ENCODE data around the gene NFATC2.

DNA sequence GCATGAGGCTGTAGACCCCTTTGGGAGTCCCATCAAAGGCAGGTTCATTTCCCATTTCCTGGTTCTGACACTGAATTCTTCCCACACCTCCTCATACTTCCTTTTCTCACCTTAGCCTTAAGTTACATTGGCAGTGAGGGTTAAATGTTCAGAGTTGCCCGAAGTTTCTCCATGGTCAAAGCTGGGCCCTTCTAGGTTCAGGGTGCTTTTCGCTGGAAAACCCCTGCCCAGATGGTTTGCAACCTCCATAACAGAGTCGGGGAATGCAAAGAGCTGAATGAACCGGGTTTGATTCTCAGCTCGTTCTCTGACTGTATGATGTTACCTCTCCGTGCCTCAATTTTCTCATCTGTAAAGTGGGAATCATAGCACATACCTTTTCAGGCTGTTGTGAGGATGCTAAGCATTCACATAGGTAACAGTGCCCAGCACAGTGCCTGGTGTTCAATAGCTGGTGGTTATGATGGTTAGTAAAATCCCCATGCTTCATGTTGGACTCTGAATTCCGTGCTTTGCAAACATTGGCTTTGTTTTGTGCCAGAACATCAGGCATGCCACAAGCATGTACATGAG, 149.8 kb downstream of the NFATC2 start:
- TF ChIP-seq POLR2A (IDR thresholded peaks at IDR 0.05; ENCODE audit: low read length) (no peak), GATA1 (IDR thresholded peaks at IDR 0.05; ENCODE audit: low read depth, low read length) (no peak)
